Tibial nerve (tissue), 4 donors: Measurements from ENCODE around the gene ATP6V0D1. TPM values are rescaled to one million over a fixed set of nuclear protein-coding genes. Genes with fewer than 3 reads are reported as not detected.

ENCODE experiments used
- DNase-seq, 2 donors: peaks; one replicate each; pipeline ENCODE4 v3.0.0-alpha.2; 2019; ENCODE audit warnings: low spot score in 2 of 2
- H3K27ac ChIP-seq, 4 donors: fragments of 200-600 bp; sonication (generic) in 3 of 4; one replicate each; pipeline ENCODE4 v1.5.1; 2017 to 2019; ENCODE audit warnings: mild to moderate bottlenecking in 1 of 4
- H3K27me3 ChIP-seq, 2 donors: fragments of 200-600 bp; sonication (generic) in 1 of 2; one replicate each; pipeline versions ENCODE4 v1.5.1 to v1.6.0; 2017 to 2019
- H3K36me3 ChIP-seq, 3 donors: fragments of 200-600 bp; sonication (generic); one replicate each; pipeline ENCODE4 v1.5.1; 2018 to 2019
- H3K4me1 ChIP-seq, 4 donors: fragments of 200-600 bp; sonication (generic) in 3 of 4; one replicate each; pipeline ENCODE4 v1.5.1; 2017 to 2019
- H3K4me3 ChIP-seq, 4 donors: fragments of 200-600 bp; sonication (generic) in 3 of 4; one replicate each; pipeline ENCODE4 v1.5.1; 2017 to 2019; ENCODE audit warnings: mild to moderate bottlenecking in 1 of 4, moderate library complexity in 1 of 4
- H3K9me3 ChIP-seq, 4 donors: fragments of 200-600 bp; sonication (generic) in 3 of 4; one replicate each; pipeline ENCODE4 v1.5.1; 2017 to 2019
- CTCF ChIP-seq, 5 experiments: fragments of 200-600 bp in 3 of 5; fragments of 450-650 bp in 2 of 5; sonication (generic) in 3 of 5; IDR thresholded peaks; one replicate each; pipeline ENCODE4 v1.5.1; 2016 to 2019; ENCODE audit warnings: antibody characterized with exemption in 5 of 5, mild to moderate bottlenecking in 3 of 5, moderate library complexity in 2 of 5
- EP300 ChIP-seq, 2 donors: sonication (generic); formaldehyde crosslinking; IDR thresholded peaks; one replicate each; pipeline ENCODE4 v1.6.1; 2017; ENCODE audit warnings: antibody characterized with exemption in 2 of 2, mild to moderate bottlenecking in 1 of 2
- POLR2A ChIP-seq, 2 donors: fragments of 450-650 bp; IDR thresholded peaks; one replicate each; pipeline ENCODE4 v1.6.1; 2017; ENCODE audit warnings: antibody characterized with exemption in 2 of 2, mild to moderate bottlenecking in 2 of 2, moderate library complexity in 2 of 2
- WGBS, 2 donors: methylation state at CpG; one replicate each; pipeline ENCODE4 v1.1.5; 2018; 5-methylcytosine and 5-hydroxymethylcytosine counted together
- total RNA-seq, 4 donors: library from RNA; depleted of rRNA; stranded (reverse); fragments of >200 nt; gene quantifications; one replicate each; pipeline ENCODE4 v1.1.0, GENCODE V29; 2016

The ATP6V0D1 gene
- total RNA-seq, 4 donors from 2014 or later, result 55.1 to 113 (median 73.7) TPM

DNA sequence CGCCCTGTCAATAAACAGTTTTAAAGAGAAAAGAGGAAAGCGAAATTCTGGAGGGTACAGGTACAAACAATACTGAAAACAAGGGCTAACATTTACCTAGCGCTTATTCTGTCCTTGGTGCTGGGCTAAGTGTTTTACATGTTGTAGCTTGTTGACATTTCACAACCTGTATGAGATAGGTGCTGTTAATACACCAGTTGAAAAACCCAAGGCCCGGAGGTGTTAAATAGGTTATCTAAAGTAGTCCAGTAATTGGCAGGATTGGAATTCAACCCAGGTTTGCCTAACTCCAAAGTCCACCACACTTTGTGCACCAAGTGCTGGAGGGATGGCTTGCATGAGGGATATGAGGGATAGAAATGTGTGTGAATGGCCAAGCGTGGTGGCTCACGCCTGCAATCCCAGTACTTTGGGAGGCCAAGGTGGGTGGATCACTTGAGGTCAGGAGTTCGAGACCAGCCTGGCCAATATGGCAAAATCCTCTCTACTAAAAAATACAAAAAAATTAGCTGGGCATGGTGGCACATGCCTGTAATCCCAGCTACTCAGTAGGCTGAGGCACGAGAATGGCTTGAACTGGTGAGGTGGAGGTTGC lies 2.9 kb downstream of the ATP6V0D1 start:
- H3K9me3 ChIP-seq, result no peaks in the 10 kb centered on the region
- no peak overlapping the region for H3K27ac ChIP-seq
- no peak for DNase-seq
- peaks cover 0 to 53% (median 22%) of the 10 kb centered on the region in 4 donors for H3K4me1 ChIP-seq
- H3K36me3 ChIP-seq, result no peaks in the 10 kb centered on the region
- TF ChIP-seq CTCF (IDR thresholded peaks at IDR 0.05), result no peak
- TF ChIP-seq EP300 (IDR thresholded peaks at IDR 0.05), result no peak
- TF ChIP-seq POLR2A (IDR thresholded peaks at IDR 0.05), result no peak
- 87 to 91% methylated on average over 8 of the region's 8 CpGs for WGBS, 2 donors
- H3K4me3 ChIP-seq, result no peak overlapping the region
- no peaks in the 10 kb centered on the region for H3K27me3 ChIP-seq

DNA sequence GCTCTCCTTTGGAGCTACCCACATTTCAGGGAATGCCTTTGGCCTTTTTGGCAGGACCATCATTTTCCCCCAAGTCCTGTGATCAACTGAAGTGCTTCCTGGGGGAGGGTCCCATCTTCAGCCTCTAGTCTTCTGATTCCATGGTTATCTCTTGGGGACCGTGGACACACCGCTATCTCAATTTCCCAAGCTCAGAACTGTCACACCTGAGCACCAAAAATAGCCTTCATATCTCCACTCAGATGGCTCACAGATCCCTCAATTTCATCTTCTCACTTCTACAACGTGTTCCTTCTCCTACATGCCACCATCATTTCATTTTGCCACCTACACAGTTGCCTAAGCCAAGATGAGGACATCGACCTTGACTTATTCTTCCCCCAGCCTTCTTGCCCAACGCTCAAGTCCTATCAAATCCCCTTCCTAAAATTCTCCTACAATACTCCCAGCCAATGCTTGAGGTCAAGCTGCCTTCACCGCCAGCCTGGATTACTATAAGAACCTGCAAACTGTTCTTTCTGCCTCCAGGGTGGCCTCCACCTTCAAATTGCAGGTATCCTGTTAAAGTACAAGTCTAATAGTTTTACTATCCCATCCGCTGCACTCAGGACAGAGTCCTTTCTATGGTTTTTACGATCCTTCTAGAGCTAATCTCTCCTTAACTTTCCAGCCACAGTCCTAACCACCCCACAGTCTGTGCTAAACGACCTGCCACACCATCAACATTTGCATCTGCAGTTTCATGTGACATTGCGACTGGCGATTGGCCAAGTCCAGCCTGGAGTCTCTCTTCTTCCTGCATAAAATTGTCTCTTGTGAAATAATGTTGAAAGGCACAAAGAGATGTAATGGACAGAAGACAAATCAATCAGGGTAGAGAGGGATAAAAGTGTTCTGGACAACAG lies 6.2 kb downstream of the ATP6V0D1 start:
- no peak overlapping the region for H3K27ac ChIP-seq
- no peaks in the 10 kb centered on the region for H3K9me3 ChIP-seq
- 82 to 86% methylated on average over 11 of the region's 11 CpGs for WGBS, 2 donors
- no peak overlapping the region for H3K4me3 ChIP-seq
- peaks cover 0 to 44% (median 17%) of the 10 kb centered on the region in 4 donors for H3K4me1 ChIP-seq
- no peak for TF ChIP-seq CTCF (IDR thresholded peaks at IDR 0.05)
- no peaks in the 10 kb centered on the region for H3K36me3 ChIP-seq
- no peaks in the 10 kb centered on the region for H3K27me3 ChIP-seq
- no peak for DNase-seq

DNA sequence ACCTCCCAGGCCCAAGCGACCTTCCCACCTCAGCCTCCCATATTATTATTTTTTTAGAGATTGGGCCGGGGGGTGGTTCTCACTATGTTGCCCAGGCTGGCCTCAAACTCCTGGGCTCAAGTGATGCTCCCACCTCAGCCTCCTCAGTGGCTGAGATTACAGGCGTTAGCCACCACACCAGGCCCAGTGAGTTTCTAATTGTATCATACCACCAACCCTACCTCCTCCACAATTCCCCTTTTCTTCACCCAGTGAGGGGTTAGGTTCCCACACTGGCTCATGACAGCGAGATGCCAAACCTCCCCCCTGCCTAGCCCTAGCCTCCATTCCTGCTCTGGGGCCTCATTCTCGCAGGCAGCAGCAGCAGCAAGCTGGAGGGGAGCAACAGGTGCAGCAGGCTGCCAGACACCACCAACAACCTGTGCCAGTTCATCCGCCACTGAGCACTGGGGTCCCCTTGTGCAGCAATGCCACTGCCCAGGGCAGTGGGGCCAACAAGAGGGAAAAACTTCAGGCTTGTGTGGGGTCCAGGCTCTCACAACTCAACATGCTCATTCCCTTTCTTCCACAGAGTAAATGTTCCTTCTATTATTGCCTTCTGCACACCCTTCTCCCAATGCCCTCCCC lies 9.1 kb downstream of the ATP6V0D1 start:
- no peak overlapping the region for H3K4me3 ChIP-seq
- no peaks in the 10 kb centered on the region for H3K36me3 ChIP-seq
- no peak for DNase-seq
- no peak overlapping the region for H3K27ac ChIP-seq
- peaks cover 0 to 35% (median 9%) of the 10 kb centered on the region in 4 donors for H3K4me1 ChIP-seq
- TF ChIP-seq CTCF (IDR thresholded peaks at IDR 0.05), result no peak
- no peak for TF ChIP-seq EP300 (IDR thresholded peaks at IDR 0.05)
- TF ChIP-seq POLR2A (IDR thresholded peaks at IDR 0.05), result no peak
- no peaks in the 10 kb centered on the region for H3K27me3 ChIP-seq
- WGBS, 2 donors, result 87 to 96% methylated on average over 6 of the region's 6 CpGs
- no peaks in the 10 kb centered on the region for H3K9me3 ChIP-seq

- DNase-seq, result peak in 1 of 2 donors; percentile 52
- 38 to 46% methylated on average over 7 of the region's 7 CpGs for WGBS, 2 donors
- H3K4me1 ChIP-seq, result peaks cover 0 to 33% (median 12%) of the 10 kb centered on the region in 4 donors
- no peaks in the 10 kb centered on the region for H3K9me3 ChIP-seq
- no peaks in the 10 kb centered on the region for H3K36me3 ChIP-seq
- TF ChIP-seq CTCF (IDR thresholded peaks at IDR 0.05), result no peak
- no peak for TF ChIP-seq POLR2A (IDR thresholded peaks at IDR 0.05)
- TF ChIP-seq EP300 (IDR thresholded peaks at IDR 0.05), result no peak
- H3K27me3 ChIP-seq, result no peaks in the 10 kb centered on the region
- no peak overlapping the region for H3K4me3 ChIP-seq
- peak overlapping the region in 1 of 4 donors; percentile 14 for H3K27ac ChIP-seq
Measured at GRCh38 chr16:67470359-67470758, 10.6 kb downstream of the ATP6V0D1 start.

- H3K9me3 ChIP-seq, result no peaks in the 10 kb centered on the region
- 90 to 94% methylated on average over 5 of the region's 5 CpGs for WGBS, 2 donors
- H3K4me1 ChIP-seq, result peaks cover 0 to 46% (median 19%) of the 10 kb centered on the region in 4 donors
- no peaks in the 10 kb centered on the region for H3K36me3 ChIP-seq
- H3K4me3 ChIP-seq, result no peak overlapping the region
- DNase-seq, result no peak
- no peak overlapping the region for H3K27ac ChIP-seq
- TF ChIP-seq CTCF (IDR thresholded peaks at IDR 0.05) (no peak), EP300 (IDR thresholded peaks at IDR 0.05) (no peak), POLR2A (IDR thresholded peaks at IDR 0.05) (no peak)
- no peaks in the 10 kb centered on the region for H3K27me3 ChIP-seq
Measured at GRCh38 chr16:67468731-67469130, 12.2 kb downstream of the ATP6V0D1 start.
